ENCODE data around the gene PAM. TPM values are rescaled to one million over a fixed set of nuclear protein-coding genes. Genes with fewer than 3 reads are reported as not detected.

The PAM gene
- total and polyA plus RNA-seq, 2 donors from 2014 or later, result 158 to 293 TPM

- Histone ChIP-seq H3K4me1 (ENCODE audit: control insufficient read depth in 2 of 3, insufficient read depth in 2 of 3, low read depth in 1 of 3, low read length in 3 of 3) (peaks cover 2 to 5% (median 4%) of the 10 kb centered on the region in 3 donors), H3K27me3 (ENCODE audit: control insufficient read depth, insufficient read depth, low read length) (no peaks in the 10 kb centered on the region), H3K36me3 (ENCODE audit: control insufficient read depth in 2 of 3, insufficient read depth in 3 of 3, low read length in 3 of 3) (no peaks in the 10 kb centered on the region), H3K4me3 (ENCODE audit: low read length in 3 of 3) (no peak overlapping the region), H3K27ac (ENCODE audit: low read depth in 2 of 2, low read length in 2 of 2) (no peak overlapping the region), H3K9me3 (ENCODE audit: control insufficient read depth in 2 of 3, insufficient read depth in 1 of 3, low read length in 3 of 3) (no peaks in the 10 kb centered on the region), H3K9ac (ENCODE audit: low read length in 3 of 3) (no peak overlapping the region)
- DNase-seq (no peak), FAIRE-seq (no peak)
- no peak for TF ChIP-seq CTCF (IDR thresholded peaks at IDR 0.05; ENCODE audit: borderline replicate concordance, extremely low read depth, insufficient read depth)
- intact Hi-C loops (cut with DNase I), result no loop called here
These were observed 4.2 kb downstream of the PAM start for GRCh38 chr5:102759289-102759688.

GRCh38 chr5:102759700-102760099, 4.6 kb downstream of the PAM start:
- no peaks in the 10 kb centered on the region for H3K9me3 ChIP-seq (ENCODE audit: control insufficient read depth in 2 of 3, insufficient read depth in 1 of 3, low read length in 3 of 3)
- H3K4me1 ChIP-seq (ENCODE audit: control insufficient read depth in 2 of 3, insufficient read depth in 2 of 3, low read depth in 1 of 3, low read length in 3 of 3), result peaks cover 2 to 5% (median 4%) of the 10 kb centered on the region in 3 donors
- intact Hi-C loops (cut with DNase I), result no loop called here

GRCh38 chr5:102760815-102761214, 5.7 kb downstream of the PAM start:
- no peak for TF ChIP-seq CTCF (IDR thresholded peaks at IDR 0.05; ENCODE audit: borderline replicate concordance, extremely low read depth, insufficient read depth)
- H3K9me3 ChIP-seq (ENCODE audit: control insufficient read depth in 2 of 3, insufficient read depth in 1 of 3, low read length in 3 of 3), result no peaks in the 10 kb centered on the region
- no peak overlapping the region for H3K4me3 ChIP-seq (ENCODE audit: low read length in 3 of 3)
- no peak overlapping the region for H3K9ac ChIP-seq (ENCODE audit: low read length in 3 of 3)
- FAIRE-seq (no peak), DNase-seq (peak in 1 of 5 donors; percentile 57)
- no peak overlapping the region for H3K27ac ChIP-seq (ENCODE audit: low read depth in 2 of 2, low read length in 2 of 2)
- intact Hi-C loops (cut with DNase I), result no loop called here
- peaks cover 2 to 5% (median 4%) of the 10 kb centered on the region in 3 donors for H3K4me1 ChIP-seq (ENCODE audit: control insufficient read depth in 2 of 3, insufficient read depth in 2 of 3, low read depth in 1 of 3, low read length in 3 of 3)
- no peaks in the 10 kb centered on the region for H3K27me3 ChIP-seq (ENCODE audit: control insufficient read depth, insufficient read depth, low read length)
- H3K36me3 ChIP-seq (ENCODE audit: control insufficient read depth in 2 of 3, insufficient read depth in 3 of 3, low read length in 3 of 3), result no peaks in the 10 kb centered on the region

More at GRCh38 chr5:102759700-102760099, 4.6 kb downstream of the PAM start:
- no peak for TF ChIP-seq CTCF (IDR thresholded peaks at IDR 0.05; ENCODE audit: borderline replicate concordance, extremely low read depth, insufficient read depth)
- FAIRE-seq (no peak), DNase-seq (no peak)
- Histone ChIP-seq H3K27me3 (ENCODE audit: control insufficient read depth, insufficient read depth, low read length) (no peaks in the 10 kb centered on the region), H3K27ac (ENCODE audit: low read depth in 2 of 2, low read length in 2 of 2) (no peak overlapping the region), H3K9ac (ENCODE audit: low read length in 3 of 3) (no peak overlapping the region), H3K4me3 (ENCODE audit: low read length in 3 of 3) (no peak overlapping the region), H3K36me3 (ENCODE audit: control insufficient read depth in 2 of 3, insufficient read depth in 3 of 3, low read length in 3 of 3) (no peaks in the 10 kb centered on the region)

GRCh38 chr5:102762095-102762534, 7.0 kb downstream of the PAM start:
- Histone ChIP-seq H3K27ac (ENCODE audit: low read depth in 2 of 2, low read length in 2 of 2) (no peak overlapping the region), H3K27me3 (ENCODE audit: control insufficient read depth, insufficient read depth, low read length) (no peaks in the 10 kb centered on the region), H3K9me3 (ENCODE audit: control insufficient read depth in 2 of 3, insufficient read depth in 1 of 3, low read length in 3 of 3) (no peaks in the 10 kb centered on the region), H3K4me1 (ENCODE audit: control insufficient read depth in 2 of 3, insufficient read depth in 2 of 3, low read depth in 1 of 3, low read length in 3 of 3) (peaks cover 0 to 5% (median 0%) of the 10 kb centered on the region in 3 donors), H3K36me3 (ENCODE audit: control insufficient read depth in 2 of 3, insufficient read depth in 3 of 3, low read length in 3 of 3) (no peaks in the 10 kb centered on the region), H3K4me3 (ENCODE audit: low read length in 3 of 3) (peak overlapping the region in 1 of 3 donors; percentile 29), H3K9ac (ENCODE audit: low read length in 3 of 3) (no peak overlapping the region)
- intact Hi-C loops (cut with DNase I), result no loop called here
- no peak for FAIRE-seq
- no peak for TF ChIP-seq CTCF (IDR thresholded peaks at IDR 0.05; ENCODE audit: borderline replicate concordance, extremely low read depth, insufficient read depth)
- no peak for DNase-seq

Data from kidney (tissue), 14 donors.